ENCODE data around the gene SCIN.
A peak's percentile ranks its signal among the peaks of the same experiment; 100 is the strongest.
"Not testable (repeated sequence)": the region's sequence is repeated elsewhere in the genome, so short reads cannot be mapped to it uniquely, and the experiment has no call there.

Gene SCIN

DNA sequence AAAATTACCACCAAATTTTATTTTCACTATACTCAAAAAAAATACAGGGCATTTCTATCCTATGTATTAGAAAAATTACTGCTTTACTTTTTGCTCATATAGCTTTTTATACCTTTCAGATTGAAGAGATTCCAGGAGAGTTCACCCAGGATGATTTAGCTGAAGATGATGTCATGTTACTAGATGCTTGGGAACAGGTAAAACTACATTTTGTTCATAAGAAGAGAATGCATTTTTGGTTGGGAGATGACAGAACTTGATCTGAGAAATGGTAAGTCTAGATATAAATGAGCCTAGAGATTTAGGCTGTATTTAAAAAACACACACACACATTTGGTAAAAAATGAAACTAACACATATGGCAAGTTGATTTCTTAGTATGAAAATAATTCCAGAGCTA lies 78.8 kb downstream of the SCIN start:
- DNase-seq: no peak

DNA sequence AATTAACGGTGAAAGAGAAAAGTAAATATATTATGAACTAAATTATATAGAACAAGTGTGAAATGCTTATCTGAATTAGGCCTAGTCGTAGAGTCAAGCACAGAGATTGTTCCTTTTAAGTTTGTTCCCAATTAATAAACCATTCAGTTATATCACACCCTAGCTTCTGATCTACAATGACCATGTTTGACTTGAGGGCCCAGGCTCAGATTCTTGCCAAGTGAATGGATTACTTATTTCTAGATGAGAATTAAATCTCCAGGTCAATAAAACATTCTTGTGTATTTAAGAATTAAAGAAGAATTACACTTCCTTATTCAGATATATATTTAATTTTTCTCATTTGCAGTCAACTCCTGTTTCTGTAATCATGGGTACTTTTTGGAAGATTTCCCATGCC lies 79.6 kb downstream of the SCIN start:
- DNase-seq: no peak

DNA sequence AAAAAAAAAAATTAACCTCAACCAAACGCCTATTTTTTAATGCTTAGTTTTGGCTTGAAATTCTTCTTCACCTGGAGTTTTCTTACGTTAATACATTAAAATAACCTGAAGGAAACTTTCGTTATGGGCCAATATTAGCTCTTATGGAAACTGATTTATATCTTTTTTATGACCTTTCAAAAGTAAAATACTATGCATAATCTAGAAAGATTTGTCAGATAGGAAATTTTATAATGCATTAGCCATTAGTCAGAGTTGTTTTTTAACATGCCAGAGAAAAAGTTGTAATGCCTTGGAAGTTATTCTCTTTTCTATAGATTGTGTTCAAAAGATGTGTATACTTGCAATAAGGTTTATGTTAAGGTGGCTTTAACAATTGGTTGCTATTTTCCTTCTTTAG lies 82.6 kb downstream of the SCIN start:
- DNase-seq: no peak

DNA sequence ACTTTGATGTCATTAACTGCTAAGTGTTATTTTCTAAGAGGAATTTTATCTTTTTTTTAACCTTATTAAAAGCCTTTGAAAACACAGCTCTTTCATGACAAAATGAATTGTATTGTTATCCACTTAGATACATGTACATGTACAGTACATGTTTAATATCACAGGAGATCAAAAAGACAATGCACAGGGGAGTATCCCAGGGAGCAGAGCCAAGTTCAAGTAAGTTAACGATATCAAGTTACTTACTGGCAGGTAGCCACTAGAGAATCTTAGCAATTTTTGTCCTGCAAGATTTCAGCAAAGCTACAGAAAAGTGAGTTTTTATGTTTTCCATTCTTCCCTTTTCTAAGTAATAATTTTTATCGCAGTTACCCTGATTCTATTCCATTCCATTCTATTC lies 83.0 kb downstream of the SCIN start:
- no peak for DNase-seq

DNA sequence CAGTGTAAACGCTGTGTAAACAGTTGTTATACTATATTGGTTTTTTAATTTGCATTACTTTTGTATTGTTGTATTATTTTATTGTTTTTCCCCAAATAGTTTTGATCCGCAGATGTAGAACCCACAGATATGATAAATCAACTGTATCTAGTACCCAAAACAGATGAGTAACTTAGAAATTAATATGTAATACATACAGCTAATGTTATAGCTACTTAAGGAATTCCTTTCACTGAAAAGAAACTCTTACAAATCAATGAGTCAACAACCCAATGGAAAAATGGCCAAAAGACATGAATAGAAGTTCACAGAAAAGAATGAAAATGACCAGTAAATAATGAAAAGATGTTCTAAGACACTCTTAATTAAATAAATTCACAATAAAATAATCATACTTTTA lies 84.6 kb downstream of the SCIN start:
- no peak for DNase-seq

DNA sequence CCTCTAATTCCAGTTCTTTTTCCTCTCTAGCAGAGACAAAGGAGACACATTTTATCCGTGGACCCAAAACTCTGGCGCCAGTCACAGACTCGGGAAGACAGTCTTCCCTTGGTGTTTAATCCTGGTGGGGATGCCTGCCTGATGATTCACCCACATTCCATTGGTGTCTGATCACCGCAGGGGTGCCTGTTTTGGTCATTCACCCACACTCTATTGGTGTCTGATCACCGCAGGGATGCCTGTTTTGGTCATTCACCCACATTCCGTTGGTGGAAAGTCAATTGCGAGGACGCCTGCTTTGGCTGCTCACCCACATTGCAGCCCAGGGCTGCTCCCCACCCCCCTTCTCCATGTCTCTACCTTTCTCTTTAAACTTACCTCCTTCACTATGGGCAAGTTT lies 89.9 kb downstream of the SCIN start:
- not testable (repeated sequence) for DNase-seq

DNA sequence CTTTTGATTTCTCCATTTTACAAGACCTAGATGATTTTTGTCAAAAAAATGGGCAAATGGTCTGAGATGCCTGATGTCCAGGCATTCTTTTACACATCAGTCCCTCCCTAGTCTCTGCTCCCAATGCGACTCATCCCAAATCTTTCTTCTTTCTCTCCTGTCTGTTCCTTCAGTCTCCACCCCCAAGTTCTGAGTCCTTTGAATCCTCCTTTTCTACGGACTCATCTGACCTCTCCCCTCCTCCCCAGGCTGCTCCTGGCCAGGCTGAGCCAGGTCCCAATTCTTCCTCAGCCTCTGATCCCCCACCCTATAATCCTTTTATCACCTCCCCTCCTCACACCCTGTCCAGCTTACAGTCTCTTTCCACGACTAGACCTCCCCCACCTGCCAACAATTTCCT lies 90.5 kb downstream of the SCIN start:
- not testable (repeated sequence) for DNase-seq

DNA sequence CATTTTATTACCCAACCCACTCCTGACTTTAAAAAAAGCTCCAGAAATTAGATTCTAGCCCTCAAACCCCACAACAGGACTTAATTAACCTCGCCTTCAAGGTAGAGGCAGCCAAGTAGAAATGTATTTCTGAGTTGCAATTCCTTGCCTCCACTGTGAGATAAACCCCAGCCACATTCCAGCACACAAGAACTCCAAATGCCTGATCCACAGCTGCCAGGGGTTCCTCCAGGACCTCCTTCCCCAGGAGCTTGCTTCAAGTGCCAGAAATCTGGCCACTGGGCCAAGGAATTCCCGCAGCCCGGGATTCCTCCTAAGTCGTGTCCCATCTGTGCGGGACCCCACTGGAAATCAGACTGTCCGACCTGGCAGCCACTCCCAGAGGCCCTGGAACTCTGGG lies 91.1 kb downstream of the SCIN start:
- no peak for DNase-seq

DNA sequence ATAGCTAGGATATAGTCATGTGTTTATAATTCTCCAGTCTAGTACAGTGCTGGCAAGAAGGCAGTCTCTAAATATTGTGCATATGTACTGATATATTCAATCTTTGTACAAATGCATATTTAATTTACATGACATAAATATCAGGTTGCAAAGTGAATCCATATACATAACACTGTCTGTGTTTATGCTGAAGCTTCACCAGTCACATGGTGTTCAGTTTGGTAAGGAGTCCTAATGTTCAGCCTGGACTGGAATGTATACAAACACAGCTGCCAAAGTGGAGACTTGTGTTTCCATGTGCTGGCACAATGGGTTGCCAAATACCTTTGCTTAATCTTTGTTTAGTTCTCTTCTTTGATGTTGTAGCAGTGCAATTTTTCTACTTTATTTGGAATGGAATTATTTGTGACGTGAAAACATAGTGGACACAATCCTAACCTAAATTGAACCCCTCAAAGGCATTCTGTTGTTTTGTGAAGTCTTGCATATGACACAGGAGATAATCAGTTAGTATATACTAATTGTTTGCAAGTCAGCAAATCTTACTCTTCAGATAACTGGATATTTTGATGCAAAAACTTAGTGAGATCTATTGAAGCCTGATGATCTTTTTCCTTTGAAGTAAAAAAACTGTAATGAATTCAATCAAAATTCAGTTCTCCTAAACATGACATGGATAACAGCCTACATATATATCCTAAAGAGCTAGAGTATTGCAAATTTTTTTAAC lies 99.6 kb downstream of the SCIN start:
- DNase-seq: no peak

DNA sequence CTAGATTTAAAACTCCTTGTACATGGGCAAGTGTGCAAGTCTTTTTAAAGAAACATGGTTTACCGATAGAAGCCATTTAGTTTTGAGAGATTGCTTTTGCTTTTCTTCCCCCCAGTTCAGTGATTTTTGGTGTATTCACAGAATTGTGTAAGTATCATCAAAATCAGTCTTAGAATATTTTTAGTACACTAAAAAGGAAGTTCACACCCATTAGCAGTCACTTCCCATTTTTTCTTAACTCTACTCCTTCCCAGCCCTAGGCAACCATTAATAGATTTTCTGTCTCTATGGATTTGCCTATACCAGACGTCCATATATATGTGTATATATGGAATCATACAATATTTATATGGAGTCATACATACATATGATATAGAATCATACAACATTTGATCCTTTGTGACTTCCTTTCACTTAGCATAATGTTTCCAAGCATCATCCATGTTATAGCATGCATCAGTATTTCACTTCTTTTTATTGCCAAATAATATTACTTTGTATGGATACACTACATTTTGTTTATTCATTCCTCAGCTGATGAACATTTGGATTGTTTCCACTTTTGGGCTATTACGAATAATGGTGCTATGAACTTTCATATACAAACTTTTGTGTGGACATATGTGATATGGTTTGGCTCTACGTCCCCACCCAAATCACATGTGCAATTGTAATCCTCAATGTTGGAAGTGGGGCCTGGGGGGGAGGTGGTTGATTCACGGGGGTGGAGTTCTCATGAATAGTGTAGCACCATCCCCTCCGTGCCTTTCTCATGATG lies 100.4 kb downstream of the SCIN start:
- no peak for DNase-seq

DNA sequence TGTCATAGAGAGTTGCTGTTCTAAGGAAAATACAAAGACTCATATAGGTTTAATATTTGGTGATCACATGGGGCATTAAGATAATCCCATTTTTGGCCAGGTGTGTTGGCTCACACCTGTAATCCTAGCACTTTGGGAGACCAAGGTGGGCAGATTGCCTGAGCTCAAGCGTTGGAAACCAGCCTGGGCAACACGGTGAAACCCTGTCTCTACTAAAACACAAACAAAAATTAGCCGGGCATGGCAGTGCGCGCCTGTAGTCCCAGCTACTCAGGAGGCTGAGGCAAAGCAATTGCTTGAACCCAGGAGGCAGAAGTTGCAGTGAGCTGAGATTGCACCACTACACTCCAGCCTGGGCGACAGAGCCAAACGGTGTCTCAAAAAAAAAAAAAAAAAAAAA lies 102.9 kb downstream of the SCIN start:
- not testable (repeated sequence) for DNase-seq

DNA sequence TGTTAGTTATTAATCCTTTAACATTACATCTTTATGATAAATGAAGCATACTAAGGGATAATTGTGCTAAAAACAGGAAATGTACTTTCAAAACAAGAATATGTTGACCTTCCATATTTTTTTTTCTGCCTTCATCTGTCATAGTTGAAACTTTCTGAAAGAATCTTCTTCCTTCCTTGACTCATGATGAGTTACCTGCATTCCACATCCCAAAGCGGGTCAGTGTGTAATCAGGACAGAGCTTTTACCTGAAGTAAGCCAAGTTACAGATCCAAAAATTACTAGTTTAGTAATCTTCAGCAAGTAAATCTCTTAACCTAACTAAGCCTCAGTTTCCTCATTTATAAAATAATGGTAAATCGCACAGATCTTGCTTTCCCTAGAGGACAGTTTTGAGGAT lies 103.5 kb downstream of the SCIN start:
- DNase-seq: no peak

DNA sequence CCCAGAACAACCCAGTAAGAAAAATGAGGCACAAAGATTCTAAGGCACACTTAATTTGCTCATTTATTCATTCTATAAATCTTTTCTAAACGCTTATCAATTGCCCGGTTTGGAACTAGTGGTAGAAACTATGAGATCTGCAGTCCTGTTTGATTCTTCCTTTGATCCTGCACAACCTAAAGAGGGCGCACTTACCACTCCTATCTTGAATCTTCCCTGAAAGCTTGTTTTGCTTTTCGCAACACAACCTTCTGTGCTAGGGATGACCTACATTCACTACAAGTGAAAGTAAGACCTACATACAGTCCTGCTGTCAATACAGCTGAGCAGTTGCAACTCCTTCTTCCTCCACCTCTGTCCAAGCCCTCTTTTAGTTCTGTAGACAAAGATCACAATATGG lies 104.3 kb downstream of the SCIN start:
- peak; percentile 77 for DNase-seq

DNA sequence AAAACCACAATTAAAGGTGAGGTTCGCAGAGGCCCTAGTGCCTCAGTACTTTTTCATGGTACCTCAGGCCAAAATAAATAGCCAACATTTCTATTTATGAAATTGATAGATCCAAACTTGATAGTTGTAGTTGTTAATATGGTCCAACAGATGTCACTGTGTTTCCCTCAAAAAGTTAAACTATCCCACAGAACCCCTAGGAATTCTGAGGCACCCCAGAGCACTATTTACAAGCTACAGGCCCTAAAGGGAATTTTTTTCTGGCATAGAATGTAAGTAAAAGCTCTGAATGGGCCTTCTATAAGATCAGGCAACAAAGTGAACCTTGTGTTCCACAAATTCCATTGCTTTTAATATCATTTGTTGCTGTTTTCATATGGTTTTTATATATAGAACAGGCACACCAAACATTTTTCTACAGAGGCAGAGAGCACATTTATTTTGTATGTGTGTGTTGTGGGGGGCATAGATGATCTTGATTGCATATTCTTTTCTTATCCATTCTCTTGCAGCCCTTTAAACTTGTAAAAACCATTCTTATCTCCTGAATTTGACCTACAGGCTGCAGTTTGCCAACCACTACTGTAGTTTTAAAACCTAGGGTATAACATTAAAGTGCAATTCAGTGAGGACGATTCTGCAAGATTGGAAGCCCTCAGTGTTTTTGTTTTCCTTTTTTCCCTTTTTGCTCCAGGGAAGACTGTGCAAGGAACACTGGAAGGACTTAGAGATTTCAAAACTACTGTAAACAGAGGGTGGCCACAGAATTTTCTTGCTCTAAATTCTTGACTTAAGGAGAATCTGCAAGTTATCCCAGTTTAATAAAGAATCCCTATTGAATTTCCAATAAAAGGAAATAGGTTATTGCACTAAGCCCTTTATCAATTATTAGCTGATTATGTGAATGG lies 113.4 kb downstream of the SCIN start:
- DNase-seq: no peak

DNA sequence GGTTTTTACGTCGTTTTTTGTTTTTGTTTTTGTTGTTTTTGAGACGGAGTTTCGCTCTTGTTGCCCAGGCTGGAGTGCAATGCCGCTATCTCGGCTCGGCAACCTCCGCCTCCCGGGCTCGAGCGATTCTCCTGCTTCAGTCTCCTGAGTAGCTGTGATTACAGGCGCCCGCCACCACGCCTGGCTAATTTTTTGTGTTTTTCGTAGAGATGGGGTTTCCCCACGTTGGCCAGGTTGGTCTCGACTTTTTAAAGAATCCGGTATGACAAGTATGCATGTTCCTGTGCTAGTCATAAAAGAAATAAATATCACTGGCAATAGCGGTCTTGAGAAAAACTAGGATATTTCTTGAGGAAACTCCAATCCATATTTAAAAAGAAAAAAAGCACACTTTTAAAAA lies 114.2 kb downstream of the SCIN start:
- DNase-seq: no peak

DNA sequence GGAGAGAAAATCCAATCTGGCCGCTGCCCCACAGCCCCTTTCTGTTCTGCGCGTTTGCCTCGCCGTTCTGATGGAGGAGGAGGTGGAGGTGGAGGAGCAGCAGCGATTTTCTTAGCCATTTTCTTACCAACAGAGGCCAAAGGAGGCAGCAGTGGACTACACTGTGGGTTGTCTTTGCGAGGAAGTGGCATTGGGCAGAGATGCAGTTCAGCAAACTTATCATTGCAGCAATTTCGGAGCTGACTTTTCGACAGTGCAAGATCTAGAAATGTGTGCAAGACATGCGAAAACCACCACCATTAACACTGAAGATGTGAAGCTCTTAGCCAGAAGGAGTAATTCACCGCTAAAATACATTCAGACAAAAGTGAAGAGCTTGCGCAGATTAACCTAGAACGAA lies 115.0 kb downstream of the SCIN start:
- peak; percentile 57 for DNase-seq

DNA sequence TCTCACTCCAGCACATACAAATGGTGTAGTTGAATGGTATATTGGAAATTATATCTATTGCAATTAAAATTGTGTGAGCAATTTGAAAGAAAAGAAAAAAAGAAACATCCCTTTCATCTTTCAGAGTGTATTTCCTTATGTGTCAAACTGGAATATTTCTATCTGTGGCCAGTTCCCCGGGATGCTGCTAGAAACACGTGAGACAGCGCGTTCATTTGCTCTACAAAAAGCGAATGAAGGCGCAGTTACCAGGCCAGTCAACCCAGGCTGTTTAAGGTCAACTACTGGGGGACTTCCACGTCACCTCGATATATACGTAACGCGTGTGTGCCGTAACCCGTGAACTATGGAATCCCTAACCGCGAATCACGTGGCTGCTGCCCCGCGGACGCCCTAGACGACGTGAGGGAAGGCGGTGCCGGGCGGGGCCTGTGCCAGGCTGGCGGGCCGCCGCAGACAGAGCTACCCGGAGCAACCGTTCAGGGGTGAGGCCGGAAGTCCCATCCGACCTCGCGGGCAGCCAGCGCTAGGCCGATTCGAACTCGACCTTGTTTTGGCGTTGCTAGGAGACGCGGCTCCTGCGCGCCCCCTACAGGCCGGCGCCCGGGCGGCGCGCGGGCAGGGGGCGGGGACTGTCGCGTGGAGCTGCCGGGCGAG lies 115.8 kb downstream of the SCIN start:
- peak; percentile 99 for DNase-seq

DNA sequence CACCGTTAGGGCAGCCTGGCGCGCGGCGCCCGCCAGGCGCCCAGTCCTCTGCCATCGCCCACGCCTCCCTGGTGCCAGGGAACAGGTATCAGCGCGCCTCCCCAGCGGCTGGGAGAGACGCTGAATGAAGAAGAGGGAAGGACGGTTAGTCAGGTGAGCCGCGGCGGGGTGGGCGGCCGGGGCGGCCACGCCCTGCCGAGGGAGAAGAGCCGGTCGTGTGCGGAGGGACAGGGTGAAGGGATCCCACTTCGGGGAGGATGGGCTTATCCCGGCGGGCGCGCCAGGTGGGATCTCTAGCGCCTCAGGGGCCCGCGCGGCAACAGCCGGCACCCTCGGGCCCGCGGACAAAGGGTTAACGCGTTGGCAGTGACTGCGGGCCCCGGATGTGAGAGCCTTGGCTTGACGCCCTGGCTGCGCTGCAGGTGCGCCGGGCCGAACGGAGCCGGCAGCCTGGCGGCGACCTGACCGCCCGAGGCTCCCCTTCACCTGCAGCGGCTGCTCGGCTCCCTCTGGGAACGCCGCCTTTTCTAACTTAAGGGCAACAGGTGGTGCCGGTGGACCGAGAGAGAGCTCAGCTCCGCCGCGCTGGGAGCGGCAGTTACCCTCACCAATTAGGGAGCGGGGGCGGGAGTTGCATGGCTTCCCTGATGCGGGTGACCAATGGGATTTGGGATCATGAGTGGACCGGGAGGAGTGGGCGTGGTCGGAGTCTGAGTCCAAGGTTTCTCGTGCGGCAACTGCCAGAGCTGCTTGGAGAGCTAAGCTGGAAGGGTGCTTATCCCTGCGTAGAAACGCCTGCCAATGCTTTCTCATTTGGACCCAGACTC lies 116.6 kb downstream of the SCIN start, which contains the start of gene ARL4A:
ARL4A (plus strand) TSS at position 743 of the 827 bp plus-strand sequence. CDS start 622 bp downstream, outside the sequence.
- DNase-seq: peak; percentile 91

DNA sequence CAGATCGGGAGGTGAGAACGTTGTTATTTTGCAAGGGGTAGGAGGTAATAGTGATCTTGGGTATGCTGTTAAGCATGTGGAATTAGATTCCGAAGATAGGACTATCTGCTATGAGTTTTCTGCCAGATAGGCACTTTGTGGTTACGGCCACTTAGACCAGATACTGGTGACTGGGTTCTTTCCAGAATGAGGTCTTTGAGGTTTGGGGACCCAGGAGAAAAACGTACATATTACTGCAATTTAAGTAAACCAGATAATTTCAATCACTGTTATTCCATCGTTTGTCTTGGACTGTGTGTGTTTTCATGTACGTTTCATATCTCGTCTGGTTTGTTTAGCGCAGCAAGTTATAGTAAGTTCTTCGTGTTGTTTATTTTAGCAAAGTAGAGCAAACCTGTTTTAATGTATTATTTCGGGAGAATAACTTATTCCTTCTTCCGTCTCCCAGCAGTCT lies 117.2 kb downstream of the SCIN start:
- DNase-seq: no peak

DNA sequence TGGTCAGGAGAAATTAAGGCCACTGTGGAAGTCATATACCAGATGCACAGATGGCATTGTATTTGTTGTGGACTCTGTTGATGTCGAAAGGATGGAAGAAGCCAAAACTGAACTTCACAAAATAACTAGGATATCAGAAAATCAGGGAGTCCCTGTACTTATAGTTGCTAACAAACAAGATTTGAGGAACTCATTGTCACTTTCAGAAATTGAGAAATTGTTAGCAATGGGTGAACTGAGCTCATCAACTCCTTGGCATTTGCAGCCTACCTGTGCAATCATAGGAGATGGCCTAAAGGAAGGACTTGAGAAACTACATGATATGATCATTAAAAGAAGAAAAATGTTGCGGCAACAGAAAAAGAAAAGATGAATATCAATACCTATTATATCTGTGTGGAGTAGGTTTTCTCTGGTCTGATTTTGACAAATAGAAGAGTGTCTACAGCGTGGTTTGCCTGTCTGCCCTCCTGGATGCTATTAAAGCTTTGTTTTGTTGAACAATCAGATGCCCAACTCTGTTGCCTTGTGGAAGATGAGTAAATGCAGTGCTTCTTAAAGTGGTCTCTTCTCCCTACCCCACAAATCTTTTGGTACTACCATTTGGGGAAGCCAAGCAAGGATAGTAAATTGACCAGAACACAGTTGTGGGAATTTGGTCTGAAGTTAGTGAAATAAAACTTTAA lies 118.1 kb downstream of the SCIN start:
- not testable (repeated sequence) for DNase-seq

DNA sequence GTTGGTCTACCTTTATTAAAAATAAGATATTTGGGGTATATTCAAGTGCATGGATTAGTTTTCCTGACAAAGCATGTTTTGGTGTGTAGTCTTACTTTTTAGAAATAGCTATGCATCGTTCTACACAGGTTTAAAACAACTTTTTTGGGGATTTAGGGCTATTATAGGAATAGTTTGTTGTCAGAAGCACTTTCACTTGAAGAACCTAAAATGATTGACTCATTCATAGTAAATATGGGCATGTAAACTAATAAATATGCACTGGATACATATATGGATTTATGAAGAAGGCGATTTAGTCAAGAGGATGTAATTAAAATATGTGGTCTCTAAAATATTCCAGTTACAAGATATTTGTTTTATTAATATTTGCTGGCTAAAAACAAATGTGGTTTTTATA lies 118.9 kb downstream of the SCIN start:
- DNase-seq: no peak
